VCaP (cell line): ENCODE data around the gene RNLS.

Experiments
- H3K27ac ChIP-seq: fragments of 450-650 bp; 2 replicates; pipeline ENCODE4 v1.5.1; 2017
- CTCF ChIP-seq: fragments of 450-650 bp; conservative IDR thresholded peaks from 2 replicates; pipeline ENCODE4 v1.5.1; 2017; ENCODE audit warnings: mild to moderate bottlenecking, moderate library complexity

RNLS gene

GRCh38 chr10:88428976-88429375, 154.1 kb downstream of the RNLS start:
- TF ChIP-seq CTCF = no peak
- H3K27ac ChIP-seq = no peak overlapping the region

- no peak for TF ChIP-seq CTCF
- no peak overlapping the region for H3K27ac ChIP-seq
Observed at GRCh38 chr10:88428442-88428841, 154.7 kb downstream of the RNLS start.

- H3K27ac ChIP-seq = no peak overlapping the region
- no peak for TF ChIP-seq CTCF
Observed at GRCh38 chr10:88427024-88427423, 156.1 kb downstream of the RNLS start.

- no peak overlapping the region for H3K27ac ChIP-seq
- TF ChIP-seq CTCF = no peak
Observed at GRCh38 chr10:88424881-88425280, 158.2 kb downstream of the RNLS start.

GRCh38 chr10:88423732-88424131, 159.4 kb downstream of the RNLS start:
- no peak for TF ChIP-seq CTCF
- no peak overlapping the region for H3K27ac ChIP-seq

GRCh38 chr10:88421590-88421989, 161.5 kb downstream of the RNLS start:
- TF ChIP-seq CTCF = no peak
- no peak overlapping the region for H3K27ac ChIP-seq

GRCh38 chr10:88418871-88419270, 164.2 kb downstream of the RNLS start:
- TF ChIP-seq CTCF = no peak
- no peak overlapping the region for H3K27ac ChIP-seq
